NCI-H345 treated with DMSO at 0.1 percent for 48 hours (cell line): ENCODE results near the gene HPS5.

Experiments
- DNase-seq: peaks from one replicate; lab custom pipeline; 2025; ENCODE audit not compliant: unreplicated experiment; lab: John Stamatoyannopoulos, UW

Gene HPS5

DNA sequence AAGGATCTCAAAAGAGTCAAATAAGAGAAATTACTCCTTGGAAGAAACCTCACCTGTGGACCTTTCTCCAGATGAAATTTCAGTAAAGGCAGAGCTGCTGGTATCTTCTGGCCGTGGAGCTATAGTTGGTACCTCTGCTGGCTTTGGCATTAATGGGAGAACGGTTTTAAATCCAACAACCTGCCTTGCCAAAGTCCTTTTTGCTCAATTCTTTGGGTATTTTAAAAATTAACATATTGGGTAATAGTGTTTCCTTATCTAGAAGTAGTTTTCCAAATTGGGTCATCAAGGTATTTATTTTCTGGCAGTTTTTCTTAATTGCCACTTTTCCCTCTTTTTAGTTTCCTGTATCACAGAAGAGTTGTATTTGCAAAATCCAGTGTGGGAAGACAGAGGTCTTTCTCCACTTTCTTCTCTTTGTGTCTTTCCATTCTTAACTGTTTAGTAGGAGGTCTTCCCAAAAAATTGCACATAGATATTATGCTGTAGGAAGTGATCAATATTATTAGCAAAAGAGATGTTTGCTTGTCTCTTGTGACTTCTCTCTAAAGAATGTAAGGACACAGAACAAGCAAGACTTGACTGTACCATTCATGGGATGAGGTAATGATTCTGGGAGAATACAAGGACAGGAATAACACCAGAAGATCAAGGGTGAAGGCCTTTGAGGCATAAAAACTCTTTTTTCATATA, 85.1 kb downstream of the HPS5 start, which contains the start of gene SAA4:
SAA4 (minus strand) TSS at position 139 of the 693 bp plus-strand sequence. CDS start 876 bp downstream, outside the sequence.
- no peak for DNase-seq

DNA sequence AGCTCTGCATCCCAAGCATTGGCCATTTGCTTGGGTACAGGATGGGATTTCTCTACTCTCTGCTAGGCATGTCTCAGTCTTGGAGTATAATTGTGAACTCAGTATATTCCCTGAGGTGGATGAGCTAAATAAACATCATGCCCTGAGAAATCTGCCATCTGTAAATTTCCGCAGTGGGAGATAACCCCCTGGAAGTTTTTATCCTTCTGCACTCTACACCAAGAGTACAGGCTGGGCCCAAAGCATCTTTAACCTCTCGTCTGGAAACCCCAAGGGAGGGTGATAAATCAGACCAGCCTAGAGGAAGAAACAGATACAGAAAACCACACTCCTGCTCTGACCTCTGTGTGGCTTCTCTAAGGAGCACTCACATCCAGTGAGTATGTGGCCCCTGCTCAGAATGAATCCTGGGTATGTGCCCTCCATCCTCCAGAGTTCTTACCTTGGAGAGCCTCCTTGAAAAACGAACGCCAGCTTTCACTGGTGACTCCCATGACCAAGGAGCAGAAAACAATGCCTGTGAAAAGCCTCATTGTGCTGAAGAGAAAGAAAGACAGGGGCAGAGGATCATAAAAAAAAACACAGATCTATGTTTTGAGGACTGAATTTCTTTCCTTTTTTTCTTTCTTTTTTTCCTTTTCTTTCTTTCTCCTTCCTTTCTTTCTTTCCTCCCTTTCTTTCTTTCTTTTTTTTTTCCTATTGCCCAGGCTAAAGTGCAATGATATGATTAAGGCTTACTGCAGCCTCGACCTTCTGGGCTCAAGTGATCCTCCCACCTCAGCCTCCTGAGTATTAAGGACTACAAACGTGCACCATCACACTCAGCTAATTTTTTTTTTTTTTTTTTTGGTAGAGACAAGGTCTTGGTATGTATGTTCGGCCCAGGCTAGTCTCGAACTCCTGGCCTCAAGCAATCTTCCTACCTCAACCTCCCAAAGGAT, 86.3 kb downstream of the HPS5 start:
- DNase-seq = no peak

DNA sequence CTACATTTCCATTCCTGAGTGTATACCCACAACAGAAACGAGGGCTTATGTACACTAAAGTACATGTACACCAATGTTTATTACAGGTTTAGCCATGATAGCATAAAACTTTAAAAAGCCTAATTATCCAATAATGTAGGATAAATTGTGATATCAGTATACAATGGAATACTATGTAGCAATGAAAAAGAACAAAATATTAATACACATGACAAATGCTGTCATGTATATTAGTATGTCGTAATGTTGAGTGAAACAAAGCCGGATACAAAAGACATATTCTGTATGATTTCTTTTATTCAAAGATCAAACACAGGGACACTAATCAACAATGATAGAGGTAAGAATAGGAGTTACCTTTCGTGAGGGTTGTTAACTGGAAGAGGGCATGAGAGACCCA, 88.0 kb downstream of the HPS5 start:
- no peak for DNase-seq

DNA sequence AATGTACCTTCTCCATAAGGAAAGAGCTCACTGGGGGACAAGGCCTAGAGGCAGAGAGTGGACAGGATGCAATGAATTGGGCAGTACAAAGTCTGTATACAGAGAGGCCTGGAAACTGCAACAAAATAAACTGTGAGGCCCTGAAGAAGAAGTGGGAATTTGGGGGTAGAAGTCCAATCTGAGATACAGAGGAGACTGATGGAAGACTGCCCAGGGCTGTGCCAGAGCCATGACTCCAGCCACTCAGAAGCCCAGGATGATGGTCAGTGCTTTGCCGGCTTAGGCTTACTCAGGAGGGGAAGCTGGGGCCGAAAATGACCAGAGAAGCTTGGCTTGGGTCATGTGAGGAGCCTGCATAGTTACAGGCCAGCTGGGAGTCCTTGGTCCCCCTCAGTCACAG, 91.1 kb downstream of the HPS5 start:
- no peak for DNase-seq

DNA sequence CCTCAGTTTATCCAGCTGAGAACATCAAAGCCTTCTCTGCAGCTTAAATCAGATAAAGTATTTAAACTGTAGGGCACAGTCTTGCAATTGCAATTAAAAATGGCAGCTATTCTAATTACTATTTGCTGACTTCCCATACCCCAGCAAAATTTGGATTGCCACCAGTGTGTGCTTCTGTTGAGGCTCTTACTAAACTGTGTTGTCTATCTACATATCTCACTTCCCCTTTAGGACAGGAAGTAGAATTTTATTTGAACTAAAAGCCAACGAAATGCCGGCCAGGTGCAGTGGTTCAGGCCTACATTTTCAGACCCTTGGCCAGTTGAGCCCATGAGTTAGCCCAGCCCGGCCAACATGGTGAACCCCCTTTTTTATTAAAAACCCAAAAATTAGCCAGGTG, 92.4 kb downstream of the HPS5 start:
- DNase-seq = no peak
